SK-N-SH (cell line): Measurements from ENCODE around the gene USP13.

Source experiments
- MAX ChIP-seq: IDR thresholded peaks from 2 replicates; pipeline ENCODE4 v1.4.0; 2012; ENCODE audit warnings: low read depth
- TF ChIP-seq, protein P1 (sequence below): IDR thresholded peaks from 2 replicates; pipeline ENCODE4 v1.6.1; 2012; ENCODE audit warnings: mild to moderate bottlenecking, low read depth, low read length, moderate library complexity

GRCh38 chr3:179738998-179739397 is 86.2 kb downstream of the USP13 start:
- no peak for TF ChIP-seq MAX
- TF ChIP-seq, protein P1, sequence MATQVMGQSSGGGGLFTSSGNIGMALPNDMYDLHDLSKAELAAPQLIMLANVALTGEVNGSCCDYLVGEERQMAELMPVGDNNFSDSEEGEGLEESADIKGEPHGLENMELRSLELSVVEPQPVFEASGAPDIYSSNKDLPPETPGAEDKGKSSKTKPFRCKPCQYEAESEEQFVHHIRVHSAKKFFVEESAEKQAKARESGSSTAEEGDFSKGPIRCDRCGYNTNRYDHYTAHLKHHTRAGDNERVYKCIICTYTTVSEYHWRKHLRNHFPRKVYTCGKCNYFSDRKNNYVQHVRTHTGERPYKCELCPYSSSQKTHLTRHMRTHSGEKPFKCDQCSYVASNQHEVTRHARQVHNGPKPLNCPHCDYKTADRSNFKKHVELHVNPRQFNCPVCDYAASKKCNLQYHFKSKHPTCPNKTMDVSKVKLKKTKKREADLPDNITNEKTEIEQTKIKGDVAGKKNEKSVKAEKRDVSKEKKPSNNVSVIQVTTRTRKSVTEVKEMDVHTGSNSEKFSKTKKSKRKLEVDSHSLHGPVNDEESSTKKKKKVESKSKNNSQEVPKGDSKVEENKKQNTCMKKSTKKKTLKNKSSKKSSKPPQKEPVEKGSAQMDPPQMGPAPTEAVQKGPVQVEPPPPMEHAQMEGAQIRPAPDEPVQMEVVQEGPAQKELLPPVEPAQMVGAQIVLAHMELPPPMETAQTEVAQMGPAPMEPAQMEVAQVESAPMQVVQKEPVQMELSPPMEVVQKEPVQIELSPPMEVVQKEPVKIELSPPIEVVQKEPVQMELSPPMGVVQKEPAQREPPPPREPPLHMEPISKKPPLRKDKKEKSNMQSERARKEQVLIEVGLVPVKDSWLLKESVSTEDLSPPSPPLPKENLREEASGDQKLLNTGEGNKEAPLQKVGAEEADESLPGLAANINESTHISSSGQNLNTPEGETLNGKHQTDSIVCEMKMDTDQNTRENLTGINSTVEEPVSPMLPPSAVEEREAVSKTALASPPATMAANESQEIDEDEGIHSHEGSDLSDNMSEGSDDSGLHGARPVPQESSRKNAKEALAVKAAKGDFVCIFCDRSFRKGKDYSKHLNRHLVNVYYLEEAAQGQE, result no peak
